A172 (cell line): Measurements from ENCODE around the gene MITF. TPM values are rescaled to one million over a fixed set of nuclear protein-coding genes. Genes with fewer than 3 reads are reported as not detected.
A peak's percentile ranks its signal among the peaks of the same experiment; 100 is the strongest.

ENCODE experiments used
- DNase-seq: peaks from one replicate; pipeline ENCODE4 v3.0.0-alpha.2; 2015; ENCODE audit warnings: low spot score
- total RNA-seq: library from RNA; depleted of rRNA; stranded (reverse); fragments of >200 nt; shearing (Covaris generic); gene quantifications from 2 replicates; pipeline ENCODE4 v1.2.3, GENCODE V29; 2014

Gene MITF
- total RNA-seq, 1 experiment from 2014 or later: 25.6 TPM

DNA sequence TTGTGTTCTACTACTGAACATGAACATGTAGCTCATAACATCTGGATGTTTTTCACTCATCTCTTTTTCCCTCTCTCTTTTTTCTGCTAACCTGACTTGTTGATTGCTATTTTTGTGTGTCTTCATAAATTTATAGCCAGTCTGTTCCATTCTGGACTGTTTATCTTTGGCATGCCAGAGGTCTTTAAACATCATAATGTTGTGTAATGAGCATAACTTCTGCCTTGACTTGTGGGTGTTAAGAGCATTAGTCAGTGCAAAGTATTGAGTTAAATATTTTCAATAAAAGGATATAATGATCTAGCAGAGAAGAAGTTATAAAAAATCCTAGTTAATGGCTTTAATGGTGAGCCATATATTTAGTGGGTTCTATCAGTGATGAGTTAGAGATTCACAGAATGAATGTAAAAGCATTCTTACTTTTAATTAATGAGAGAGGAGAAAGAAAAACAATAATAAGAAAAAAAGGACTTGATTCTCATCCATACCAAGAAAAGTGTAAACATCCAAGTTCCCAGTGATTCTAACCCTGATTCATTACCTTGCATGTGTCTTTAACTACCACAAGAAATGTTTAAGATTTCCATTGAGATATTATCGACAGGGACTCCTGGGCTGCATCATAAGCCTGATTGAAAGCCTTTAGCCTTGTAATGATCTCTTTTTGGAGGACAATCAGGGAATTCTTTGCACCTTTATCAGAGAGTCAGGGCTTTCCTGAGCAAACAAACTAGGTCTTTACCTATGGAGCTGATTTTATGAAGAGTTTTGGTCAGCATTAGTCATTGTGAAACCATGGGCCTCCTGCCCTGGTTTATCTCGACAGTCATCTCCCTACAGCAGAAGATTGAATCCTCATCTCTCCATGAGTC, 22.9 kb downstream of the MITF start:
- DNase-seq: peak; percentile 60

GRCh38 chr3:69762768-69763229, 23.5 kb downstream of the MITF start:
- no peak for DNase-seq

GRCh38 chr3:69763458-69763857, 24.2 kb downstream of the MITF start:
- no peak for DNase-seq

- no peak for DNase-seq
These were observed 25.0 kb downstream of the MITF start for GRCh38 chr3:69764121-69764741.

DNA sequence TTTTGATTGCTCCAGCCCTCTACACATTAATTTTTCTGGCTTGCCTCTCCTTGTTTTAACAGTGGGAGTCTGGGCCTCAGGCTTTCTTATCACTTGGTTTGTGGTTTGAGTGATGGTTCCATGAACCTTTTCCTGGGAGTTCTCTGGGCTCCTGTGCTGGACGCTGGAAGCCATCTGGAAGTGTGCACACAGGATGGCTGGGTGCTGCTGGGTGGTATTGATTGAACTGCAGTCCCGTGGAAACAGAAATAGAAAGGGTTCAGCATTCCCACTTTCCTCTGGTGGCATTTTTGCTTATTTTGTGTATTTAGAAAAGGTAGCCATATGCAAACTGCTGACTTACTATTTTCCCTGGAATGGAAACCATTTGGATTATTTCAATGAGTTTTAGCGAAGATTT, 25.6 kb downstream of the MITF start:
- DNase-seq: peak; percentile 52

GRCh38 chr3:69766638-69767037, 27.4 kb downstream of the MITF start:
- no peak for DNase-seq

GRCh38 chr3:69767571-69767970, 28.3 kb downstream of the MITF start:
- DNase-seq: no peak

DNA sequence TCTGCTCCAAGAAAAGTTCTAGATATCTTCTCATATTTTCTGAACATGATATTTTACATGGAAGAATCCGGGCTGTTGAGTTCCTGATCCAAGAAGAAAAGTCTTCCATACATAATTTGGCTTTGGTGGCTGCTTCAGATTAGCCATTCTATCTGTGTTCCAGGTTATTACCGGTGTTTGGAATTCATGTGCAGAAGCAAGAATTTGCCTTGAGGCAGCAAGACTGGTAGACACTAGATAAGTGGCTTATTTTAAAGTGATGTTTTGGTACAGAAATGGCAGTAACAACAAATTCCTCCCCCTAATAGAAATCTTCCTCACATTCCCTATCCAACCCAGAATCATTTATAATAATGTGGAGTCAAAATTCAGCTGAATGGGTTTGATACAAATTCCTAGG, 29.2 kb downstream of the MITF start:
- no peak for DNase-seq

GRCh38 chr3:69770219-69770618, 31.0 kb downstream of the MITF start:
- peak; percentile 88 for DNase-seq

GRCh38 chr3:69770976-69771634, 31.8 kb downstream of the MITF start:
- peak; percentile 70 for DNase-seq

GRCh38 chr3:69772152-69772867, 33.0 kb downstream of the MITF start:
- DNase-seq: no peak

DNA sequence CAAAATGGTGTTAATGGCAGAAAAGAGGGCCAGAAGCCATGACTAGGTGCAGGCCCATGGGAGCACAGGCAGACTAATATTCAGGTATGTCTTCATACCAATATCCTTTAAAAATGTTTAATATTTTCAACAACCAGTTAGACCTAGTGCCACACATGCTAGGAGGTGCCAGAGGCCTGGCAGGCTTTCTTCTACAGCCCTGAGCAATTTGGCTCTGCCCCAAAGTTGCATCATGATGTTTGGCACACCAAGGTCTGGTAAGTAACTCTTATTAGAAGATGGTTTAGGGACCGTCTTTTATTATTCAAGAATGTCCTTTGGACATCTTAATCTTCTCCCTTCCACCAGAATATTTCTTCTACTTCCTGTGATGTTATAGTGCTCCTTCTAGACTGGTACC, 34.8 kb downstream of the MITF start:
- no peak for DNase-seq

- no peak for DNase-seq
These were observed 36.5 kb downstream of the MITF start for GRCh38 chr3:69775751-69776150.

DNA sequence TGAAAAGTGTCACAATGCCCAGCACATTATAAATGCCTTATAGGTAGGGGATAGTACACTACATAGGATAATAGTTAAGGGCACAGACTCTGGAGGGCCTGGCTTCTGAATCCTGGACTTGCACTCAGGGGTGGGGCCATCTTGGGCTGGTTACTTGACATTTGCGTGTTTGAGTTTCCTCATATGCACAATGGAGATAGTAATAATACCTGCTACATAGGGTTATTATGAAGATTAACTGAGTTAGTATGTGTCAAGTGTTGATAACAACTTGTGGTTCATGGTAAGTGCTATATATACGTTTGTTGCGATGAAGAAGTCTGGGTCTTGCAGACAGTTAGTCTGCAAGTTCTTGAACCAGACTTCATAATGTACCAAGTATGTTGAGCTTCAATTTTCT, 37.0 kb downstream of the MITF start:
- DNase-seq: no peak

DNA sequence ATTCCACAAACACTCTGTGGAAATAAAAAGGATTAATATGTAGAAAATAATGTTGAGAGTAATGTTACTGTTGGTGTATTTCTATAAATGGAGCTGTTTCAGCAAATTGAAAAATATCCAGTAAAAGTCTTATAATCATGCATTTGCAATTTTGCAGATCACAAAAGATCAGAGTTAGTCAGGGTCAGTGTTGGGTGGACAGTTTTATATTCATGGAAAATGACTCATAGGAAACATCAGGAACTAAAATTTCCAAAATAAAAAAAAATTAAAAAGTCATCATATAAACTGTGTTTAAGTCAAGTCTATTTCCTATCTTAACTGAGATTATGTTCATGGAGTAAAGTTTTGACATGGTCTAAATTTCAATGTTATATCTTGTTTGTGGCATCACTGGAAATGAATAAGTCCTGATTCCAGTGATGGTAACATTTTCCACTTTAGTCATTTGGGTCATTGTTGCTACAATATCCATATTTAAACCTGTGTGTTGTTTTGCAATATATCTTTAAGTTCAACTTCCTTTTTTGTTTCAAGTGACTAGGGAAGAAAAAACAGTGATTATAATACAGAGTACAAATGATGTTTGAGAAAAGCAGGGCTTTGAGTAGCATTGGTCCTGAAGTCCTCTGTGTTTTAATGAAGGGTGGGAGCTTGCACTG, 37.8 kb downstream of the MITF start:
- no peak for DNase-seq

- no peak for DNase-seq
These were observed 38.3 kb downstream of the MITF start for GRCh38 chr3:69777582-69777967.

- DNase-seq: no peak
These were observed 42.3 kb downstream of the MITF start for GRCh38 chr3:69781593-69781992.

GRCh38 chr3:69784954-69785514, 45.8 kb downstream of the MITF start:
- peak; percentile 78 for DNase-seq

DNA sequence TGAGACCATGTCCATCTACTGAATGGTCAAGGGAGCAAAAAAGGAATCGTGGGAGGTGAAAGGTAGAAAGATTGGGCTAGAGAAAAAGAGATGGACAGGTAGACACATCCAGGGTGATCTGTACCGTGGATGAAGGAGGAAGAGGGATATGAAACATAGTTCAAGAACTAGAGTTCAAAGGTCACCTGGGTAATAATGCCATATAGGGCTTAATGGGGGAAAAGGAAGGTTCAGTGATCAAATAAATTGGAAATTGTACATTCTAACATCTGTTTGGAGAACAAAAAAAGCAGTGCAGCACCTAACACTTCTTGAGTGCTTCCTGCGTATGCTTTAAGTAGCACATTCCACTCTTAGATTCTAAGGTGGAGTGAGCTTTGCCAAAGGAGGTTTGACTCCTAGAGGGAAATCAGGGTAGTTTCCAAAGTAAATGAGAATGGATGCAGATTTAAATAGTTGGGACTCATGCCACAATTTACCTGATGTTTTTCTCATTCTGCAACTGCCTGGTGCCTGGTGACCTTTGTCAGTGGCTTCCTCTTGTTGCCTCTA, 46.6 kb downstream of the MITF start:
- DNase-seq: no peak

- DNase-seq: no peak
These were observed 47.6 kb downstream of the MITF start for GRCh38 chr3:69786854-69787253.
